GM19351 (cell line): Measurements from ENCODE around the gene SETD2.
A peak's percentile ranks its signal among the peaks of the same experiment; 100 is the strongest.

ENCODE experiments used
- ATAC-seq: cut with Tn5 transposase; IDR thresholded peaks from one replicate; pipeline ENCODE4 v1.9.1; 2021; ENCODE audit warnings: mild to moderate bottlenecking, moderate library complexity; ENCODE audit not compliant: unreplicated experiment

SETD2 gene

GRCh38 chr3:46986782-46987310 lies 177.1 kb downstream of the SETD2 start:
- ATAC-seq: no peak

DNA sequence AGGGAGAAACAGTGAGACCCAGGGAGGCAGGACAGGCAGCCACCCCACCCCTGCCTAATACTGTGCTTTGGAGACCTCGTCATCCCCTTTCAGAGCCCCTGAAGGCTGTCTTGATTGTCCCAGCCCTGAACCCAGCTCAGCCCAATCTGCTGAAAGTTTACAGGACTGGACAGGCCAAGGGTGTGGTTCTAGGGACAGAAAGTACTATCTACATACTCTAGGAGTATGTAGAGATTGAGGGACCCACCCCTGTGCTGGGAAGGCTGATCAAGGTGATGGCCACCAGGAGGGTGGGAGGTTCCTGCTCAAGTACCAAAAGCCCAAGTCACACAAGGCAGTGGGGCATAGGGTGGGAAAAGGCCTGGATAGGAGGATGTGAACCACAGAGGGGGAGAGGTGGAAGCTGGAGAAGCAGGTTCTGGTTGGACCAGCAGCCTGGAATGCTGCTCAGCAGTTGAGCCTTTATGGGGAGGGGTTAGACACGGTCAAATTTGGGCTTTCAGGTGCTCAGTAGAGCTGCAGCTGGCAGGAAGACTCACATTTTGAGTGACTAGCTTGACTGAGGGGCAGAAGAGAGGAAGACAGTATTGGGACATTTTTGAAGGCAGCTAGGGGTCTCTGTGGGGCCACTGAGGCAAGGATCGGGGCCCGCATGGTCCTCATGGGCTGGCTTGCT lies 177.7 kb downstream of the SETD2 start:
- no peak for ATAC-seq

DNA sequence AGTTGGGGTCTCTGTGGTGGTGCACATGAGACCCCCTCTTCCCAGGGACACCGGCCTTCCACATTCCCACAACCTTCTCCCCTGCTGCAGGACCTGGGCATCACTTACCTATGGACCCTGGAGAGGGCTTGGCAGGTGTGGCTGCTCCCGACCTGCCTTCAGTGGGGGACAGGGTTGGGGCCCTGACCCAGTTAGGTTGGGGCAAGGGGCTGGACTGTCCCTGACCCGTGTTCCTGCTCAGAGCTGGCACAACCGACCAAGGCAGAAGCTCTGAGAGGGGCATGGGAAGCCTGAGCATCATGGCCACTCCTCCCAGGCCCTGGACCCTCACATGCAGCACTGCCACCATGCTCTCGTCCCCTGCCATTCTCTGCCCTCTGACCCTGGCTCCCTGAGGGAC lies 178.3 kb downstream of the SETD2 start:
- no peak for ATAC-seq

DNA sequence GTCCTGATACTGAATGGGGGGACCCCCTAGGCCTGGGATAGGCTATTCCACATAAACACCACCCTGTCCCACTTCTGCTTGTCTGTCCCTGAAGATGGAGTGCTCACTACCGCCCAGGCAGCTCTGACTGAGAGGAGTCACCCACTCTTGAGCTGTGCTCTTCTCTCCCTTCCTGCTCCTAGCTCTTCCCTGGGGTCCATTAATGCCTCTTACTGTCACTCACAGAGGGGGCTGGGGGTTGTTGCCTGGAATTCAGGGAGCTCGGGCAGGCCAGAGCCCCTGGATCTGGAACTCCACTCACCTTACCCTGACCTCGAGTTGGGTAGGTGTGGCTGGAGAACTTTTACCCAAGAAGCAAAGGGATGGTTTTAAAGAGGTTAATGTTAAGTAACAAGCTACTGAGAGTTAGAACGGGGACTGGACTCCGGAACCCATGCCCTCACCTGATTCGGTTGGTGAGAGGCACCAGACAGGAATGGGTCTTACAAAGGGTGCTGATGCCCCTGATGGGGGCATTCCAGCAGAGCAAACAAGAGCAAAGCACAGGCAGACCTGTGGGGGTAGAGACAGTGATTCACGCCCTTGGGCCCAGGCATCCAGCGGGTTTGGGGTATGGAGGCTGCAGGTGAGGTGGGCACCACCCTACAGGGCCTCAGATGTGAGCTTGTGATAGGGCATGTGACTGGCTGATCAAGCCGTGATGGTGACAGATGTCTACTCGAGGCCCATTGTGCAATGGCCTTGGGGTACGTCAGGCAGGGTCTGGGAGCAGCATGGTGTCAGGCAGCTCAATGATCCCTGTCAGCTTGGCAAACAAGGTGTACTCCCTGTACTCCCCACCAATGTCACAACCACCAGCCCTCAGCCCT lies 179.1 kb downstream of the SETD2 start:
- ATAC-seq: no peak

GRCh38 chr3:46982546-46982945 lies 181.4 kb downstream of the SETD2 start:
- ATAC-seq: no peak

GRCh38 chr3:46981932-46982471 lies 181.9 kb downstream of the SETD2 start:
- ATAC-seq: no peak

- no peak for ATAC-seq
Measured at GRCh38 chr3:46979958-46980497, 183.9 kb downstream of the SETD2 start.

DNA sequence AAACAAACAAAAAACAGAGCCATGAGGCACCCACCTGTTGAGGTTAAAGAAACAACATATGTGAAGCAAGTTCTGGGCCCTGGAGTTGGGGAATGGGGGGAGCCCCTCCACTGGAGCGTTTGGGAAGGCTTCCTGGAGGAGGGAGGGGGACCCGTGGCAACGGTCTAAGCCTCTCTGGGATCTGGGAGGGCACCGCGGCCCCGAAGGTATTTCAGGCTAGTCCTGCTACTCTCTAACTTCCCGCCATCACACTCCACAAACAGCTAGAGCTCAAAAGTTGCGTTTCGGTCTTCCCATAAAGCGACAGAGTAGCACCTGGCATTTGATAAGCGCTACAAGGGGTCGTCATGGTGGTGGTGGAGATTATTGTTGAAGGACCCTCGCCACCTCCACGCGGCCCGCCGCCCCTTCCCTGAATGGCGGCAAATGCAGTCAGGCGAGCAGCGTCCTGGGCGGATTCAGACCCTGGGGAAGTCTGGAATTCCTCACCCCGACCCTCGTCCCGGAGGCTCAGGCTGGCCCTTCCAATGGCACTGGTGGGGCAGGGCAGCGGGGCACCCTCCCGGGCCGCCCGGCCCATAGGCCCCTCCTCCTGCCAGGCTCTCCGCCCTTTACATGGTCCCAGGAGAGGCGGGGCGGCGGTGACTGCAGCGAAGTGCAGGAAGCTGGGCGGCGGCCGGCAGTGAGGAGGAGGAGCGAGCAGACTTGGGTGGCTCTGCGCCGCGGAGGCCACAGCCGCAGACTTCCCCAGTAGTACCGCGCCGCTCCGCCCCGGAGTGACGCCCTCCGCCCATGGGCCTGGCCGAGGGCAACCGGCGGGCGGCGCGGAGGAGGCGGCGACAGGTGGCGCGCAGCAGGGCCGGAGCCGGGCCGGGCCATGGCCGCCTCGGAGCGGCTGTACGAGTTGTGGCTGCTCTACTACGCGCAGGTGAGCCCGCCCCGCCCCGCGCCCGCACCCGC lies 184.6 kb downstream of the SETD2 start, which contains the start of gene NBEAL2:
NBEAL2 (plus strand) TSS at position 682 of the 960 bp plus-strand sequence; CDS start at position 878, 196 bp downstream.
- ATAC-seq: peak; percentile 78

DNA sequence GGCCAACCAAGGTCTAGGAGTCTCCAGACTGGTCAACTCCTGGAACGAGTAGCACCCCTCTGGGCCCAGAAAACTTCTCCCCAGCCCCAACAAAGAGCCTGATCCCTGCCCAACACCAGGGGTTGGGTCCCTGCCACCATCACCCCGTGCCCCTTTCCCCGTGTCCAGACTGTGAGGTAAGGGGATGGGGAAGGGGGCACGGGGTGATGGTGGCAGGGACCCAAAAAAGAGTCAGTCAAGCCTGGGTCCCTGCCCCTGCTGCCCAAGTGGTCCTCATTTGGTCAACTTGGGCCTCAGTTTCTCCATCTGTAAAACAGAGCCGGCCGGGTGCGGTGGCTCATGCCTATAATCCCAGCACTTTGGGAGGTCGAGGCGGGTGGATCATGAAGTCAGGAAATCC lies 185.5 kb downstream of the SETD2 start:
- no peak for ATAC-seq

DNA sequence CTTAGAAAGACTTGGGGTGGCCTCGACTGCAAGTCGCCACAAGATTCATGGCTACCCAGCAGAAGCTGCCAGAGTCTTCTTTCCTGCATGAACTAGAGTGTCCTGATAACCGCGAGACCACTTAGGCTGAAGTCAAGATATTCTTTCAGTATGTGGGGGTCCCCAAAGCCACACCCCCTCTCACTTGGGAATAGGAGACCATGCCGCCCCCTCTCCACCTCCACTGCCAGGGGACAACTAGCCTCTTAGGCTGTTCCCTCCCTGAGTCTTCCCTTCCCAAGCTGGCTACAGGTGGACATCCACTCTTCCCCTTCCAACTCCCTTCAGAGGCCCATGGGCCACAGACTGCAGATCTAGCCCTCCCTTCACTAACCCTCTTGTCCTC lies 186.1 kb downstream of the SETD2 start:
- ATAC-seq: no peak

DNA sequence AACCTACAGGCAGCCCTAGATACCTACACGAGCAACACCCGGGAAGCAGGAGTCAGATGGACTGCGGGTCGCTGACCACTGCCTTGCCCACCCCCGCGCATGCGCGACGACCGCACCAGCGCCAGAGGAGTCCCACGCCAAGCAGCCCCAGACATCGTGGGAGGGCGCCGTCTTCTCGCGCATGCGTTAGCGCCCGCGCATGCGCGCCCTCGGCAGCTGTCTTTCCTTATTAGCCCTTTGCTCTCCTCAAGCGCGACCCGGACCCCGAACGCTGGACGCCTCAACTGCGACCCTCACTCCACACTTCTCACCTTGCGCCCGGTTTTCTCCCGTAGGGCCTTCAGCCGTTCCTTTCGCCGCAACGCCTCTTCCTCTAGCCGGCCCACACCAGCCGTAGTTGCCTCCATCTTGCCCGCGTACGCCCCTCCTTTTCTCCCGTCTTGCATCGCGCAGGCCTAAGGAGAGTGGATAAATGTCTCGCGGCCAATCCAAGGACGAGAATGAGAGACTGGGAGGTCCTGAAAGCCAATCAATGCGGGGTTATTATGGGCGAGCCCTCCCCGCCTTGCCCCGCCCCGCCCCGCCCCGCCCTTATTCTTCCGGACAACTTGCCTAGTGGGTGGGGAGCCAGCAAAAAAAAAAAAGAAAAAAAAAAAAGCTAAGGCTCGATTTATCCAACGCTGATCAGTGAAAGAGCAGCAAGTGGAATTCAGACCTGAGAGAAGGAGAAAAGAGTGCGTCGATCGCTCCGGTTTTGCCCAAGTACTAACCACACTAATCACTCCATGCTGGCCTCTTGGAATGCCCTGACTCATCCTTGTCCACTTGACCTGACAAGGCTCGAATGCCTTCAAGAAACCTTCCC lies 187.4 kb downstream of the SETD2 start, which contains the start of gene CCDC12:
CCDC12 (minus strand) TSS at position 420 of the 865 bp plus-strand sequence; CDS start at position 407, 13 bp downstream.
- ATAC-seq: peak; percentile 64

GRCh38 chr3:46974421-46975171 lies 189.3 kb downstream of the SETD2 start:
- ATAC-seq: no peak

DNA sequence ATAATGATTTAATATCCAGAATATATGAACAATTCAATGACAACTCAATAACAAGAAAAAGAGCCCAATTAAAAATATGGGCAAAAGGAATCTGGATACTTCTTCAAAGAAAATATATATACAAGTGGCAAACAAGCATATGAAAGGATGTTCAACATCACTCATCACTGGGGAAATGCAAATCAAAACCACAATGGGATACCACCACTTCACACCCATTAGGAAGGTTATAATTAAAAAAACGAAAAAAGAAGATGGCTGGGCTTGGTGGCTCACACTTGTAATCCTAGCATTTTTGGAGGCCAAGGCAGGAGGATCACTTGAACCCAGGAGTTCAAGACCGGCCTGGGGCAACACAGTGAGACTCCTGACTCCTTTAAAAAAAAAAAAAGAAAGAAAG lies 191.5 kb downstream of the SETD2 start:
- no peak for ATAC-seq

- no peak for ATAC-seq
Measured at GRCh38 chr3:46971742-46972141, 192.2 kb downstream of the SETD2 start.

DNA sequence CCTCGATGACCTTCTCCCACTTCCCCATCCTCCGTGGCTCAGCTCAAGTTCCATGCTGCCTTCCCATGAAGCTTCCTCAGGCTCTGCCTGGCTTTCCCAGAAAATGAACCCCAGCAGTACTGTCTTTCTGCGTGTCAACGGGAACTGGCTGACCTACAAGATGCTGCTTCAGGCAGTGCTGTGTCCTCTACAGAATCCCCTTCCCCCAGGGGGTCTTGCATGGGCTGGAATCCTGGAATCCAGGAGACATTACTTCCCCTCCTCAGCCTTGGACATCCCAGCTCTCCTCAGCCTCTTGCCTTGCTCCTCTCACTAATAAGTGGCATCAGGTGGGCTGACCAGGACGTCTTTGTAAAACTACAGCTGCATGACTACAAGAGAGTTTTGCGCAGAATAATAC lies 192.8 kb downstream of the SETD2 start:
- ATAC-seq: no peak

DNA sequence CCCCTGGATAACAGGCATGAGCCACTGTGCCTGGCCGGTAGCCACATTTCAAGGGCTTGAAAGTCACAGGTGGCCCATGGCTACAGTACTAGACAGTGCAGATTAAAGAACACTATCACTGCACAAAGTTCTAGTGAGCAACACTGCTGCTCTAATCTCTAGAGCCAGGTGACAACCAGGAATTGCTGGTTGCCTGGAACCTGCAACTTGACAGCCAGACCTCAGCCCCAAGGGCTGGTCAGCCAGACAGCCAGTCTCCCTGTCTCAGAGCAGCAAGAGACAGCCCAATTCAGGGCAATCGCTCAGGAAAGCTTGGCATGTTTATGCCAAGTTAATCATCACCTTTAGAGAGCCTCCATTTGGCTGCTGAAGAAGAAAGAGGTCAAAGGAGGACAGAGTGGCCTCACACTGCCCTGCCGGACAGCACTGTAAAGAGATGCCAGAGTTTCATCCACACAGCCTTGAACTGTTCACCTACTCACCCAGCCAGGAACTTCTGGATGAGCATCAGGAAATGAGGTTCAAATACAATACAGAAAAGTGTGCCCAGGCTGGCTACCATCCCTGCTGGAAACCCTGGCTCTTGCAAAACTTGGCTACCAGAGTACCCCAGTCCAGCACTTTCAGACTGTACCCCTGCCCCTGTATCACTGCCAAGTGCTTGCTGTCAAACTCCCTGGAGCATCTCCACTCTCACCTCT lies 193.4 kb downstream of the SETD2 start:
- no peak for ATAC-seq

DNA sequence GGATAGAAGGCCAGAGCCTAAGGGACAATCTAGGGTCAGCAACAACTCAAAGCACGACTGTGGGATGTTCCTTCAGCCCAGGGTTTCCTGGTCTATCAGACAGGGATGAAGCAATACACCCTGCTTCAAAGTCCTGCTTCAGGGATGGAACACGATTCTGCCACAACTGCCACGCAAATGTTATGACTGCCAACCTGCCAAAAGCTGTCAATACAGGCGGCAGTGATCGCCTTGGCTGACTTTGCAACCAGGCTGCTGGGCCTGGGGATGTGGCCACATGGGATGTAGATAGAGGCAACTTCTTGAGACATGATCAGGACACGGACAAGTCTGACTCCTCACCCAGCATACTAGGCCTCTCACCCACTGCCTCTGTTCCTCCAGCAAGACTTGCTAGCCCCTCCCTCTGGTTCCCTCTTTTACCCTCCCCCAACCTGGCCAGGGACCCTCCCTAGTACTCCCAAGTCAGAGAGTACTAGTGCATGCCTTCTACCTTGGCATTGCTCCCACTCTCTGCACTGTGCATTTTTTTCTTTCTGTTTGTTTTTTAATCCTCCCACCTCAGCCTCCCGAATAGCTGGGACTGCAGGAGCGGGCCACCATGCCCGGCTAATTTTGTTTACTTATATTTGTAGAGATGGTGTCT lies 195.0 kb downstream of the SETD2 start:
- no peak for ATAC-seq
